ENCODE results near the gene CXXC5. TPM values are rescaled to one million over a fixed set of nuclear protein-coding genes. Genes with fewer than 3 reads are reported as not detected.

Gene CXXC5
- total RNA-seq, 2 donors from 2014 or later, result 32.3 to 40.4 TPM

- no peak overlapping the region for H3K4me3 ChIP-seq
- no peak overlapping the region for H3K9ac ChIP-seq (ENCODE audit: low read depth in 2 of 2, low read length in 2 of 2)
- H3K4me1 ChIP-seq, result peaks cover 18% of the 10 kb centered on the region
- intact Hi-C loops (cut with DNase I), result no loop called here
- no peaks in the 10 kb centered on the region for H3K9me3 ChIP-seq
- no peak overlapping the region for H3K27ac ChIP-seq
- TF ChIP-seq CTCF (IDR thresholded peaks at IDR 0.05), result no peak
- no peaks in the 10 kb centered on the region for H3K36me3 ChIP-seq
- no peaks in the 10 kb centered on the region for H3K27me3 ChIP-seq
- no peak for DNase-seq
Observed at GRCh38 chr5:139664086-139664693, 16.0 kb downstream of the CXXC5 start.

GRCh38 chr5:139664727-139665351, 16.7 kb downstream of the CXXC5 start:
- peaks cover 11% of the 10 kb centered on the region for H3K4me1 ChIP-seq
- DNase-seq, result no peak
- no peak overlapping the region for H3K27ac ChIP-seq

GRCh38 chr5:139665626-139666025, 17.5 kb downstream of the CXXC5 start:
- Histone ChIP-seq H3K36me3 (no peaks in the 10 kb centered on the region), H3K9ac (ENCODE audit: low read depth in 2 of 2, low read length in 2 of 2) (no peak overlapping the region), H3K27ac (no peak overlapping the region), H3K4me3 (no peak overlapping the region), H3K4me1 (peaks cover 4% of the 10 kb centered on the region), H3K9me3 (no peaks in the 10 kb centered on the region), H3K27me3 (no peaks in the 10 kb centered on the region)
- intact Hi-C loops (cut with DNase I), result no loop called here
- DNase-seq, result no peak
- no peak for TF ChIP-seq CTCF (IDR thresholded peaks at IDR 0.05)

More at GRCh38 chr5:139664727-139665351, 16.7 kb downstream of the CXXC5 start:
- intact Hi-C loops (cut with DNase I), result no loop called here
- Histone ChIP-seq H3K27me3 (no peaks in the 10 kb centered on the region), H3K4me3 (no peak overlapping the region), H3K36me3 (no peaks in the 10 kb centered on the region), H3K9ac (ENCODE audit: low read depth in 2 of 2, low read length in 2 of 2) (no peak overlapping the region), H3K9me3 (no peaks in the 10 kb centered on the region)
- TF ChIP-seq CTCF (IDR thresholded peaks at IDR 0.05), result no peak

- Histone ChIP-seq H3K36me3 (no peaks in the 10 kb centered on the region), H3K27ac (no peak overlapping the region), H3K4me1 (peaks cover 4% of the 10 kb centered on the region), H3K9ac (ENCODE audit: low read depth in 2 of 2, low read length in 2 of 2) (no peak overlapping the region), H3K27me3 (no peaks in the 10 kb centered on the region), H3K4me3 (no peak overlapping the region), H3K9me3 (no peaks in the 10 kb centered on the region)
- DNase-seq, result no peak
- intact Hi-C loops (cut with DNase I), result no loop called here
- TF ChIP-seq CTCF (IDR thresholded peaks at IDR 0.05), result no peak
Observed at GRCh38 chr5:139666551-139666950, 18.4 kb downstream of the CXXC5 start.

GRCh38 chr5:139667001-139667729, 19.0 kb downstream of the CXXC5 start:
- Histone ChIP-seq H3K9ac (ENCODE audit: low read depth in 2 of 2, low read length in 2 of 2) (peak overlapping the region; percentile 38 to 63), H3K27ac (no peak overlapping the region), H3K27me3 (no peaks in the 10 kb centered on the region), H3K9me3 (no peaks in the 10 kb centered on the region), H3K36me3 (no peaks in the 10 kb centered on the region), H3K4me3 (no peak overlapping the region), H3K4me1 (peaks cover 4% of the 10 kb centered on the region)
- intact Hi-C loops (cut with DNase I), result no loop called here
- DNase-seq, result no peak
- TF ChIP-seq CTCF (IDR thresholded peaks at IDR 0.05), result no peak

Data from colonic mucosa (tissue), 4 donors.